ENCODE data around the gene CIRBP.

GRCh38 chr19:1226522-1227303 lies 42.4 kb upstream of the CIRBP start:
- TF ChIP-seq TARDBP (IDR thresholded peaks at IDR 0.05) (no peak), SUZ12 (IDR thresholded peaks at IDR 0.05) (no peak), BHLHE40 (IDR thresholded peaks at IDR 0.05; ENCODE audit: borderline replicate concordance) (no peak), SP1 (IDR thresholded peaks at IDR 0.05) (no peak), ZNF384 (IDR thresholded peaks at IDR 0.05) (no peak), CTBP1 (IDR thresholded peaks at IDR 0.05; ENCODE audit: borderline replicate concordance) (no peak), PKNOX1 (IDR thresholded peaks at IDR 0.05) (no peak), NFRKB (IDR thresholded peaks at IDR 0.05) (no peak), ARNT (IDR thresholded peaks at IDR 0.05) (no peak), ELF4 (IDR thresholded peaks at IDR 0.05) (no peak)

Measured in HEK293T (cell line).